Suprapubic skin (tissue), 3 donors: ENCODE measurements around the gene ARID1B.

Experiments used
- EP300 ChIP-seq: sonication (generic); formaldehyde crosslinking; IDR thresholded peaks from one replicate; pipeline ENCODE4 v1.6.1; 2017; ENCODE audit warnings: antibody characterized with exemption
- POLR2A ChIP-seq, 2 donors: fragments of 450-650 bp; IDR thresholded peaks; one replicate each; pipeline ENCODE4 v1.6.1; 2017; ENCODE audit warnings: antibody characterized with exemption in 2 of 2, mild to moderate bottlenecking in 2 of 2, moderate library complexity in 2 of 2
- TF ChIP-seq, protein P1 (sequence below), 2 donors: fragments of 200-600 bp in 1 of 2; fragments of 450-650 bp in 1 of 2; sonication (generic) in 1 of 2; IDR thresholded peaks; one replicate each; pipeline ENCODE4 v1.5.1; 2016 to 2019; ENCODE audit warnings: antibody characterized with exemption in 2 of 2, mild to moderate bottlenecking in 1 of 2, moderate library complexity in 1 of 2

DNA sequence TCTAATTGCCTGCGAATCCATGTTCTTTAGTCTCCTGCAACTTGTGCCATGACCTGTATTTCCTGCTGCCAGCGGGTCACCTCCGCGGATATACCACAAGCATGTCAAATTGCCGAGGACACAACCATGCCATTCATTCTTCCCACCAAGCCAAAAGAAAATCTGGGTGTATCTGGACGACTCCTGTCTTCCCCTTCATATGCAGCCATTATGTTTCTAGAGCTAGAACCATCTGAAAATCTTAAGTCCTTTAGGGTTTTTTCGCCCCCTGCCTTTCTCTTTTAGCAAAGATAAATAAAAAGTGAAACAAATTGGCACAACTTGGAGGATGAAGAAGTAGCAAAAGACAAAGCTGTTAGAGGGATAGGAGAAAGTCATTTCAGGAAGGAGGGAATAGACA is 242.6 kb downstream of the ARID1B start:
- TF ChIP-seq POLR2A (IDR thresholded peaks at IDR 0.05): no peak
- TF ChIP-seq, protein P1, sequence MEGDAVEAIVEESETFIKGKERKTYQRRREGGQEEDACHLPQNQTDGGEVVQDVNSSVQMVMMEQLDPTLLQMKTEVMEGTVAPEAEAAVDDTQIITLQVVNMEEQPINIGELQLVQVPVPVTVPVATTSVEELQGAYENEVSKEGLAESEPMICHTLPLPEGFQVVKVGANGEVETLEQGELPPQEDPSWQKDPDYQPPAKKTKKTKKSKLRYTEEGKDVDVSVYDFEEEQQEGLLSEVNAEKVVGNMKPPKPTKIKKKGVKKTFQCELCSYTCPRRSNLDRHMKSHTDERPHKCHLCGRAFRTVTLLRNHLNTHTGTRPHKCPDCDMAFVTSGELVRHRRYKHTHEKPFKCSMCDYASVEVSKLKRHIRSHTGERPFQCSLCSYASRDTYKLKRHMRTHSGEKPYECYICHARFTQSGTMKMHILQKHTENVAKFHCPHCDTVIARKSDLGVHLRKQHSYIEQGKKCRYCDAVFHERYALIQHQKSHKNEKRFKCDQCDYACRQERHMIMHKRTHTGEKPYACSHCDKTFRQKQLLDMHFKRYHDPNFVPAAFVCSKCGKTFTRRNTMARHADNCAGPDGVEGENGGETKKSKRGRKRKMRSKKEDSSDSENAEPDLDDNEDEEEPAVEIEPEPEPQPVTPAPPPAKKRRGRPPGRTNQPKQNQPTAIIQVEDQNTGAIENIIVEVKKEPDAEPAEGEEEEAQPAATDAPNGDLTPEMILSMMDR (IDR thresholded peaks at IDR 0.05): no peak
- TF ChIP-seq EP300: no peak
